GM12878 (cell line): ENCODE data around the gene FCGR3A. TPM values are rescaled to one million over a fixed set of nuclear protein-coding genes. Genes with fewer than 3 reads are reported as not detected.

ENCODE experiments used
- ATAC-seq: fragments of 200-7000 bp; cut with Tn5 transposase; 3 replicates; pipeline ENCODE4 v1.9.1; 2020; ENCODE audit warnings: mild to moderate bottlenecking, moderate library complexity
- BruUV-seq: library from RNA; stranded (reverse); fragments of 400-500 nt; replicated peaks from 2 replicates; lab custom pipeline; 2021; lab: Mats Ljungman, UMichigan
- CTCF ChIA-PET: fragments of 300-600 bp; sonication (Branson Sonifier 250); formaldehyde crosslinking; extraction: SDS; loops from one replicate; lab custom pipeline; 2021; ENCODE audit warnings: inconsistent platforms; lab: Yijun Ruan, JAX
- POLR2A ChIA-PET: fragments of 350-600 bp; formaldehyde crosslinking; extraction: SDS; loops from one replicate; lab custom pipeline; 2021; ENCODE audit warnings: inconsistent platforms; lab: Charles Lee
- RAD21 ChIA-PET: fragments of 300-600 bp; sonication (Branson Sonifier 250); formaldehyde crosslinking; loops from one replicate; lab custom pipeline; 2023; ENCODE audit warnings: antibody characterized with exemption; ENCODE audit not compliant: unreplicated experiment; lab: Charles Lee
- SMC1A ChIA-PET: fragments of 300-600 bp; sonication (Branson Sonifier 250); formaldehyde crosslinking; loops from one replicate; lab custom pipeline; 2023; ENCODE audit not compliant: unreplicated experiment, uncharacterized antibody; lab: Charles Lee
- DNase-seq: peaks from one replicate; pipeline ENCODE4 v3.0.0-alpha.2; 2011; ENCODE audit warnings: low read depth, low spot score
- FAIRE-seq: peaks from 3 replicates; lab custom pipeline; 2011; peaks lifted over from hg19 to GRCh38; lab: Jason Lieb, UNC
- H2AFZ ChIP-seq: 2 replicates; pipeline ENCODE4 v1.6.0; 2011; ENCODE audit warnings: low read depth, low read length, control low read depth; ENCODE audit not compliant: control insufficient read depth
- H3K27ac ChIP-seq: 2 replicates; pipeline ENCODE4 v1.5.1; 2011; ENCODE audit warnings: control low read depth; ENCODE audit not compliant: control insufficient read depth, insufficient read depth
- H3K27me3 ChIP-seq, 2 experiments: replicated peaks in 1 of 2; 2 replicates each; pipeline versions ENCODE4 v1.6.0 to v1.6.1; 2011; ENCODE audit warnings: low read length in 1 of 2; ENCODE audit not compliant: control insufficient read depth in 2 of 2, insufficient read depth in 2 of 2
- H3K36me3 ChIP-seq, 2 experiments: 2 replicates each; pipeline ENCODE4 v1.5.1; 2011; ENCODE audit warnings: low read length in 1 of 2; ENCODE audit not compliant: control insufficient read depth in 2 of 2, insufficient read depth in 2 of 2
- H3K4me1 ChIP-seq: 2 replicates; pipeline ENCODE4 v1.6.1; 2011; ENCODE audit warnings: mild to moderate bottlenecking, low read length, moderate library complexity, mixed read lengths; ENCODE audit not compliant: control insufficient read depth, insufficient read depth
- H3K4me2 ChIP-seq: 2 replicates; pipeline ENCODE4 v1.6.0; 2011; ENCODE audit warnings: control low read depth; ENCODE audit not compliant: control insufficient read depth, insufficient read depth
- H3K4me3 ChIP-seq: fragments of 200-600 bp; sonication (generic); 2 replicates; pipeline ENCODE4 v1.5.1; 2016
- H3K79me2 ChIP-seq: 2 replicates; pipeline ENCODE4 v1.6.0; 2011; ENCODE audit warnings: low read length; ENCODE audit not compliant: control insufficient read depth, insufficient read depth
- H3K9ac ChIP-seq: 2 replicates; pipeline ENCODE4 v1.8.0; 2011; ENCODE audit warnings: low read length, control low read depth, mixed read lengths; ENCODE audit not compliant: control insufficient read depth, insufficient read depth
- H3K9me3 ChIP-seq: replicated peaks from 3 replicates; pipeline ENCODE4 v1.5.1; 2011; ENCODE audit warnings: mild to moderate bottlenecking, low read length; ENCODE audit not compliant: control insufficient read depth, insufficient read depth
- H4K20me1 ChIP-seq: 2 replicates; pipeline ENCODE4 v1.6.0; 2011; ENCODE audit not compliant: control insufficient read depth, insufficient read depth
- ATF7 ChIP-seq: fragments of 450-650 bp; IDR thresholded peaks from 2 replicates; pipeline ENCODE4 v1.6.1; 2016; ENCODE audit warnings: low read depth, mild to moderate bottlenecking
- EGR1 ChIP-seq, 2 experiments: IDR thresholded peaks; 1 replicate in 1 of 2; 2 replicates in 1 of 2; pipeline ENCODE4 v1.6.1; 2011 to 2012; ENCODE audit warnings: low read depth in 2 of 2, low read length in 2 of 2, borderline replicate concordance in 1 of 2, mild to moderate bottlenecking in 1 of 2, moderate library complexity in 1 of 2
- EZH2 ChIP-seq: IDR thresholded peaks from 2 replicates; pipeline ENCODE4 v1.6.1; 2012; ENCODE audit warnings: low read depth, mild to moderate bottlenecking, control low read depth, inconsistent platforms, low read length, borderline replicate concordance; ENCODE audit not compliant: control insufficient read depth
- HCFC1 ChIP-seq: fragments of 150-350 bp; IDR thresholded peaks from 2 replicates; pipeline ENCODE4 v1.6.1; 2014; ENCODE audit warnings: low read length
- HDGF ChIP-seq: fragments of 450-650 bp; IDR thresholded peaks from 2 replicates; pipeline ENCODE4 v1.6.1; 2016; ENCODE audit warnings: antibody characterized with exemption
- JUNB ChIP-seq: IDR thresholded peaks from 2 replicates; pipeline ENCODE4 v1.6.1; 2016; ENCODE audit warnings: antibody characterized with exemption, mild to moderate bottlenecking
- MTA3 ChIP-seq: IDR thresholded peaks from 2 replicates; pipeline ENCODE4 v1.6.1; 2012; ENCODE audit warnings: low read length, inconsistent platforms, borderline replicate concordance
- MYB ChIP-seq: fragments of 150-350 bp; IDR thresholded peaks from 2 replicates; pipeline ENCODE4 v1.6.1; 2014; ENCODE audit warnings: mild to moderate bottlenecking, low read depth, low read length, borderline replicate concordance
- RELA ChIP-seq: fragments of 450-650 bp; IDR thresholded peaks from 2 replicates; pipeline ENCODE4 v1.8.0; 2014; ENCODE audit warnings: borderline replicate concordance; ENCODE audit not compliant: partially characterized antibody
- SMAD5 ChIP-seq: IDR thresholded peaks from 2 replicates; pipeline ENCODE4 v1.6.1; 2016; ENCODE audit warnings: antibody characterized with exemption, low read depth
- SRF ChIP-seq, 2 experiments: IDR thresholded peaks; 2 replicates each; pipeline ENCODE4 v1.6.1; 2011; ENCODE audit warnings: low read depth in 2 of 2, low read length in 2 of 2, mild to moderate bottlenecking in 1 of 2, moderate library complexity in 1 of 2
- TBL1XR1 ChIP-seq: IDR thresholded peaks from 2 replicates; pipeline ENCODE4 v1.6.1; 2012; ENCODE audit warnings: low read depth, low read length, improper control_type of control experiment
- TCF12 ChIP-seq: IDR thresholded peaks from 2 replicates; pipeline ENCODE4 v1.6.1; 2011; ENCODE audit warnings: low read depth, mild to moderate bottlenecking, low read length
- ZBTB11 ChIP-seq: fragments of 450-650 bp; formaldehyde crosslinking; IDR thresholded peaks from 2 replicates; pipeline ENCODE4 v1.5.0; 2022; ENCODE audit warnings: mild to moderate bottlenecking, missing genetic modification characterization
- WGBS: methylation state at CpG from one replicate; pipeline ENCODE4 v1.1.6; 2016; ENCODE audit warnings: low lambda C conversion rate; ENCODE audit not compliant: insufficient replicate concordance, insufficient coverage; ENCODE audit errors: missing lambda C conversion rate; 5-methylcytosine and 5-hydroxymethylcytosine counted together
- in situ Hi-C: fragments of 300-500 bp; cut with MboI; formaldehyde crosslinking; loops from 9 replicates; pipeline ENCODE4 v1.14.3; 2018; ENCODE audit warnings: mixed read lengths
- intact Hi-C: fragments of 100-400 bp; cut with micrococcal nuclease; formaldehyde crosslinking; loops from one replicate; pipeline ENCODE4 v1.14.2; 2022; ENCODE audit not compliant: unreplicated experiment
- polyA plus RNA-seq, 11 experiments: library from polyadenylated mRNA; depleted of rRNA in 4 of 11; unstranded in 6 of 11; stranded (reverse) in 5 of 11; fragments of >200 nt; fragmentation: Nextera tagmentation in 4 of 11; fragmentation: Illumina TruSeq in 1 of 11; extraction: Ambion mirVana in 4 of 11; extraction: Trizol in 1 of 11; gene quantifications; 1 replicate in 1 of 11; 2 replicates in 10 of 11; pipeline versions ENCODE4 v1.2.1 to v1.2.3, GENCODE V29; 2011 to 2016; ENCODE audit warnings: inconsistent platforms in 2 of 11, missing spikeins in 2 of 11, low read depth in 1 of 11
- total RNA-seq, 4 experiments: library from RNA; depleted of rRNA in 3 of 4; stranded (reverse); fragments of >200 nt in 3 of 4; fragmentation: Illumina TruSeq in 1 of 4; extraction: Trizol in 1 of 4; gene quantifications; 2 replicates each; pipeline versions ENCODE4 v1.2.1 to v1.2.3, GENCODE V29; 2013 to 2021
- TF ChIP-seq, protein P1 (sequence below): IDR thresholded peaks from 2 replicates; pipeline ENCODE4 v1.6.1; 2011; ENCODE audit warnings: borderline replicate concordance, low read depth, mild to moderate bottlenecking, moderate library complexity, low read length; ENCODE audit not compliant: insufficient read depth, poor library complexity, severe bottlenecking
- TF ChIP-seq, protein P2 (sequence below): fragments of 450-650 bp; IDR thresholded peaks from 2 replicates; pipeline ENCODE4 v1.6.1; 2018; ENCODE audit warnings: mild to moderate bottlenecking, low read depth, moderate library complexity; ENCODE audit not compliant: partially characterized antibody
- TF ChIP-seq, protein P3 (sequence below): fragments of 450-650 bp; IDR thresholded peaks from 2 replicates; pipeline ENCODE4 v1.6.1; 2016; ENCODE audit warnings: mild to moderate bottlenecking

FCGR3A gene
- total and polyA plus RNA-seq, 10 of the 15 experiments (the other 5 are each of a cell fraction or from before 2014, with no cell fraction given) = 0.09 to 0.10 TPM; not detected in 8

DNA sequence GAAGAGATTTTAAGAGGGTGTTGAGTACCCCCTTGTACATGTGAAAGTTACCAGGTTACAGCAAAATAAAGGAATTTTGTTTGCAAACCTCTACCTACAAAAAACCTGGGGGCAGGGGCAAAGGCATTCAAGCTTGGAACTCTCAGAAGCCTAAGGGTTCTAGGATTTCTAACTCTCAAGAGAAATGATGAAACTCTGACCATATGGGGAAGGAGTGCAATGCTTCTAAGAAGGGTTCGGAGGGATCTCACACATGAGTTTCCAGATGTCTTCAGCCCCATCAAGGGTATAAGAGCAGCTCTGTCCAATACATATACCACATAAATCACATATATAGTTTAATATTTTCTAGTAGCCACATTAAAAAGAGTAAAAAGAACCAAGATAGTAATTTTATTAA lies 51.7 kb downstream of the FCGR3A start:
- SMC1A ChIA-PET = interaction anchor here (1.7 kb wide), 1 partner anchor 13 kb away, joined by 5 read pairs; no protein-coding TSS in a partner anchor
- CTCF ChIA-PET = interaction anchor here (0.9 to 1.2 kb wide), 2 partner anchors 242 to 539 kb away, joined by 3 read pairs; no protein-coding TSS in a partner anchor
- POLR2A ChIA-PET = no interaction called here
- TF ChIP-seq TBL1XR1 (no peak), TCF12 (no peak), EZH2 (no peak), MTA3 (no peak), ATF7 (no peak), HDGF (no peak), RELA (no peak), JUNB (no peak), SMAD5 (no peak), MYB (no peak), SRF (IDR thresholded peaks at IDR 0.05; ENCODE audit: low read depth in 2 of 2, low read length in 2 of 2) (no peak), ZBTB11 (CRISPR knock-in tag) (no peak), EGR1 (IDR thresholded peaks at IDR 0.05; ENCODE audit: borderline replicate concordance in 1 of 2, low read depth in 2 of 2, low read length in 2 of 2) (no peak), HCFC1 (no peak)
- TF ChIP-seq, protein P1, sequence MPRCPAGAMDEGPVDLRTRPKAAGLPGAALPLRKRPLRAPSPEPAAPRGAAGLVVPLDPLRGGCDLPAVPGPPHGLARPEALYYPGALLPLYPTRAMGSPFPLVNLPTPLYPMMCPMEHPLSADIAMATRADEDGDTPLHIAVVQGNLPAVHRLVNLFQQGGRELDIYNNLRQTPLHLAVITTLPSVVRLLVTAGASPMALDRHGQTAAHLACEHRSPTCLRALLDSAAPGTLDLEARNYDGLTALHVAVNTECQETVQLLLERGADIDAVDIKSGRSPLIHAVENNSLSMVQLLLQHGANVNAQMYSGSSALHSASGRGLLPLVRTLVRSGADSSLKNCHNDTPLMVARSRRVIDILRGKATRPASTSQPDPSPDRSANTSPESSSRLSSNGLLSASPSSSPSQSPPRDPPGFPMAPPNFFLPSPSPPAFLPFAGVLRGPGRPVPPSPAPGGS = no peak
- TF ChIP-seq, protein P2, sequence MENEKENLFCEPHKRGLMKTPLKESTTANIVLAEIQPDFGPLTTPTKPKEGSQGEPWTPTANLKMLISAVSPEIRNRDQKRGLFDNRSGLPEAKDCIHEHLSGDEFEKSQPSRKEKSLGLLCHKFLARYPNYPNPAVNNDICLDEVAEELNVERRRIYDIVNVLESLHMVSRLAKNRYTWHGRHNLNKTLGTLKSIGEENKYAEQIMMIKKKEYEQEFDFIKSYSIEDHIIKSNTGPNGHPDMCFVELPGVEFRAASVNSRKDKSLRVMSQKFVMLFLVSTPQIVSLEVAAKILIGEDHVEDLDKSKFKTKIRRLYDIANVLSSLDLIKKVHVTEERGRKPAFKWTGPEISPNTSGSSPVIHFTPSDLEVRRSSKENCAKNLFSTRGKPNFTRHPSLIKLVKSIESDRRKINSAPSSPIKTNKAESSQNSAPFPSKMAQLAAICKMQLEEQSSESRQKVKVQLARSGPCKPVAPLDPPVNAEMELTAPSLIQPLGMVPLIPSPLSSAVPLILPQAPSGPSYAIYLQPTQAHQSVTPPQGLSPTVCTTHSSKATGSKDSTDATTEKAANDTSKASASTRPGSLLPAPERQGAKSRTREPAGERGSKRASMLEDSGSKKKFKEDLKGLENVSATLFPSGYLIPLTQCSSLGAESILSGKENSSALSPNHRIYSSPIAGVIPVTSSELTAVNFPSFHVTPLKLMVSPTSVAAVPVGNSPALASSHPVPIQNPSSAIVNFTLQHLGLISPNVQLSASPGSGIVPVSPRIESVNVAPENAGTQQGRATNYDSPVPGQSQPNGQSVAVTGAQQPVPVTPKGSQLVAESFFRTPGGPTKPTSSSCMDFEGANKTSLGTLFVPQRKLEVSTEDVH = no peak
- TF ChIP-seq, protein P3, sequence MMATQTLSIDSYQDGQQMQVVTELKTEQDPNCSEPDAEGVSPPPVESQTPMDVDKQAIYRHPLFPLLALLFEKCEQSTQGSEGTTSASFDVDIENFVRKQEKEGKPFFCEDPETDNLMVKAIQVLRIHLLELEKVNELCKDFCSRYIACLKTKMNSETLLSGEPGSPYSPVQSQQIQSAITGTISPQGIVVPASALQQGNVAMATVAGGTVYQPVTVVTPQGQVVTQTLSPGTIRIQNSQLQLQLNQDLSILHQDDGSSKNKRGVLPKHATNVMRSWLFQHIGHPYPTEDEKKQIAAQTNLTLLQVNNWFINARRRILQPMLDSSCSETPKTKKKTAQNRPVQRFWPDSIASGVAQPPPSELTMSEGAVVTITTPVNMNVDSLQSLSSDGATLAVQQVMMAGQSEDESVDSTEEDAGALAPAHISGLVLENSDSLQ = no peak

More for the DNA sequence above, 51.7 kb downstream of the FCGR3A start:
- H3K4me2 ChIP-seq = no peak overlapping the region
- H3K9ac ChIP-seq = no peak overlapping the region
- H3K27ac ChIP-seq = no peak overlapping the region
- no peaks in the 10 kb centered on the region for H3K36me3 ChIP-seq
- DNase-seq (no peak), FAIRE-seq (no peak), ATAC-seq (no peak)
- RAD21 ChIA-PET = no interaction called here
- H3K4me3 ChIP-seq = no peak overlapping the region
- intact Hi-C loops (no loop called here), in situ Hi-C loops (no loop called here)
- no peaks in the 10 kb centered on the region for H3K79me2 ChIP-seq
- no peak overlapping the region for H2AFZ ChIP-seq
- no TSS peak for BruUV-seq
- H3K9me3 ChIP-seq = no peaks in the 10 kb centered on the region
- H3K4me1 ChIP-seq = no peaks in the 10 kb centered on the region
- H4K20me1 ChIP-seq = no peaks in the 10 kb centered on the region
- no peaks in the 10 kb centered on the region for H3K27me3 ChIP-seq
- WGBS = 93% methylated on average over 1 of the region's 1 CpG
